DOHH2 (cell line): ENCODE measurements around the gene RSPH6A.

Experiments
- EZH2phosphoT487 ChIP-seq: fragments of 200-600 bp; sonication (generic); IDR thresholded peaks from 2 replicates; pipeline ENCODE4 v1.6.1; 2017; ENCODE audit warnings: borderline replicate concordance, mild to moderate bottlenecking, antibody characterized with exemption, low read length, moderate library complexity, mixed read lengths
- TF ChIP-seq, protein P1 (sequence below): fragments of 200-600 bp; sonication (generic); IDR thresholded peaks from one replicate; pipeline ENCODE4 v1.5.1; 2014; ENCODE audit warnings: antibody characterized with exemption, mild to moderate bottlenecking, low read depth, low read length; ENCODE audit not compliant: poor library complexity, severe bottlenecking

DNA sequence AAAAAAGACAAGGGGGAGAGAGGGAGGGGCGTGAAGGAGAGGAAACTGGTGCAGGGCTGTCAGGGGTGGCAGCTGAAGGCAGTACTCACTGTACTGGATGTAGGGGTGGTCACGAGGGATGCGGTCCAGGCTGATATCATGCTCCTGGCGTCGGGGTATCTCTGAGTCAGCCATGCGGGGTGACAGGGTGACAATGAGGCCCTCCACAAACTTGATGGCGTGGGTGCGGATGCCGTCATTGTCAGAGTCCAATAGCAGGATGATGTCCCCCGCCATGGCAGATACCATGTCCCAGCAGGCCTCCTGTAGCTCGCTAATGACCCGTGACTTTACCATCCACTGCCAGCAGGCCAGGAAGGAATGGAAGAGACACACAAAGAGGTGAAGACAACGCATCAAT is 32.6 kb upstream of the RSPH6A start:
- TF ChIP-seq, protein P1, sequence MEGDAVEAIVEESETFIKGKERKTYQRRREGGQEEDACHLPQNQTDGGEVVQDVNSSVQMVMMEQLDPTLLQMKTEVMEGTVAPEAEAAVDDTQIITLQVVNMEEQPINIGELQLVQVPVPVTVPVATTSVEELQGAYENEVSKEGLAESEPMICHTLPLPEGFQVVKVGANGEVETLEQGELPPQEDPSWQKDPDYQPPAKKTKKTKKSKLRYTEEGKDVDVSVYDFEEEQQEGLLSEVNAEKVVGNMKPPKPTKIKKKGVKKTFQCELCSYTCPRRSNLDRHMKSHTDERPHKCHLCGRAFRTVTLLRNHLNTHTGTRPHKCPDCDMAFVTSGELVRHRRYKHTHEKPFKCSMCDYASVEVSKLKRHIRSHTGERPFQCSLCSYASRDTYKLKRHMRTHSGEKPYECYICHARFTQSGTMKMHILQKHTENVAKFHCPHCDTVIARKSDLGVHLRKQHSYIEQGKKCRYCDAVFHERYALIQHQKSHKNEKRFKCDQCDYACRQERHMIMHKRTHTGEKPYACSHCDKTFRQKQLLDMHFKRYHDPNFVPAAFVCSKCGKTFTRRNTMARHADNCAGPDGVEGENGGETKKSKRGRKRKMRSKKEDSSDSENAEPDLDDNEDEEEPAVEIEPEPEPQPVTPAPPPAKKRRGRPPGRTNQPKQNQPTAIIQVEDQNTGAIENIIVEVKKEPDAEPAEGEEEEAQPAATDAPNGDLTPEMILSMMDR = no peak
- TF ChIP-seq EZH2phosphoT487 = no peak
